OCI-M2 (cell line): Measurements from ENCODE around the gene P4HA3.

Source experiments
- DNase-seq: peaks from one replicate; lab custom pipeline; 2025; ENCODE audit not compliant: unreplicated experiment; lab: John Stamatoyannopoulos, UW

P4HA3 gene

DNA sequence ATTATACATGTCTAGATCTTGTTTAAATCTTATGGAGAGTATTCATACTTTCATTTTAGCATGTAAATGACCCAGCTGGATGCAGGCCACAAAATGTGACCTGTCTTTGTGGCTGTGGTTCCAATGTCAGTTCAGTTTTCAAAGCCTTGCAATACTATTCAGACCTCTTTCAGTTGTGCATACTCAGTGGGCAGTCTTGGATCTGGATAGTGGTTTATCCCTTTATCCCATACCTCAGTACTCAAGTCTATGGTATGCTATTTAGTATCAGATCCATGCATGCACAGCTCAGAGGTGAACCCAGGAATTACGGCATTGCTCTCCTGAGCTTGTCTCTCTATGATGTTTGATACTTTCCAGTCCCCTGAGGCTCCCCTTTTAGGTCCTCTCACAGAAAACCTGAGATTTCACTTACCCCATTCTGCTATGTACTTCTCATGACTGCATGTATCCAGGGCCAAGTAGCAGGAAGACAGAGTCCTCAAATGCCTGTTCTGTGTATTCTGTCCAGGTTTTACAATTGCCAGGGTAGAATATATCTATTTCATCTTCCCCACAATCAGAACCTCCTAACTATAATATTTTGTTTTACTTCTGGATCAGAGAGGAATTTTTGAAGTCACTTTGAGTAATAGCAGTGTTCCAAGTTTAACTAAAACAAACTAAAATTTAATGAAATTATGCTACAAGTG, 6.9 kb upstream of the P4HA3 start:
- no peak for DNase-seq

DNA sequence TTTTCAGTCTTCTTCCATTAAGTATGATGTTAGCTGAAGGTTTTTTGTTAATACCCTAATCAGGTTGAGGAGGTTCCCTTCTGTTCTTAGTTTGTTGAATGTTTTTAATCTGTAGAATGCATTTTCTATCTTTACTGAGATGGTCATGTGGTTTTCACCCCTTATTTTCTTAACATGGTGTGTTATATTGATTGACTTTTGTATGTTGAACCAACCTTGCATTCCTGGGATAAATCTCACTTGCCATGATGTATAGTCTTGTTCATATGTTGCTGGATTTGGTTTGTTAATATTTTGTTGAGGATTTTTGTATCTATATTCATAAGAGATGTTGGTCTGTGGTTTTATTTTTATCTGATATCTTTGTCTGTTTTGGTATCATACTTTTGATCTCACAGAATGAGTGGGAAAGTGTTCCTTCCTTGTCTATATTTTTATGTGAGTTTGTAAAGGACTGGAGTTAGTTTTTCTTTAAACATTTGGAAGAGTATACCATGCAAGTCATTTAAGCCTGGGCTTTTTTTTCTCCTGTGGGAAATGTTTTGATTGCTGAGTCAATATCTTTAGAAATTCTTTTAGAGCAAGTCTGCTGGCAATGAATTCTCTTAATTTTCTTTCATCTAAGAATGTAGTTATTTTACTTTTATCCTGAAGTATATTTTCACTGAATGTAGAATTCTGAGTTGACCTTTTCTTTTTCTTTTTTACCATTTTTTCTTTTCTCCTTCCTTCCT, 5.5 kb upstream of the P4HA3 start:
- no peak for DNase-seq

DNA sequence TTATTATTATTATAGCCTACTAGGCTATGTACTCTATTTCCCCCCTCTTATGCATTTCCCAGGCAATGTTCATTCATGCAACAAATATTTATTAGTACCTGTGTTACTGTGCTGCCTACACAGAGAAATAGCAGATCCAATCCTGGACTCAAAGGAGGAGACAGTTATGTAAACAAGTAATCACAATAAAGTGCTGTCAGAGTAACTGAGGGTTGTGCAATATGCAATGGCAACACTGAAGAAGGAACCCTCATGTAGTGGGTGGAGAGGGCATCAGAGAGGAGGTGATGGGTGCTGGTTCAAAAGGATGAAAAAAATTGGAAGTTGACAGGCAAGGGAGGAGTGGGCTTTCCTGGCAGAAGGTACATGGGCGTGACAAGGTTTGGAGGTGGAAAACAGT, 886 bp upstream of the P4HA3 start:
- no peak for DNase-seq

DNA sequence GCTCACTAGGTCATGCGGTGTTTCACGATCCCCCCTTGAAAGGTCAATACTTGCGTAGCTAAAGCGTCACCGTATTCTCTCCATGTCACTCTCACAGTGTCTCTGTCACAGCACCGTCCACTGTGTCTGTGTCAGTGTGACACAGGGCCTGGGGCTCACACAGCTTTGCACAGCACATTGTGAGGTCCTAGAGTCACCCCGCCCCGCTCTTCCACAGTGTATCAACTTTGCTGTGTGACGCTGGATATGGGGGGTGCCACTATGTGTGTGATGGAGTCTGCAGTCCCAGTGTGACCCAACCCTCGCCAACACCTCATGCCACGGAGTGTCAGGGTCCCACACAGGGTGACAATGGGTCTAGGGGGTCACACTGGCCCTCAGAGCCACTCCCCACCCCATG, 583 bp downstream of the P4HA3 start:
- DNase-seq, result no peak

DNA sequence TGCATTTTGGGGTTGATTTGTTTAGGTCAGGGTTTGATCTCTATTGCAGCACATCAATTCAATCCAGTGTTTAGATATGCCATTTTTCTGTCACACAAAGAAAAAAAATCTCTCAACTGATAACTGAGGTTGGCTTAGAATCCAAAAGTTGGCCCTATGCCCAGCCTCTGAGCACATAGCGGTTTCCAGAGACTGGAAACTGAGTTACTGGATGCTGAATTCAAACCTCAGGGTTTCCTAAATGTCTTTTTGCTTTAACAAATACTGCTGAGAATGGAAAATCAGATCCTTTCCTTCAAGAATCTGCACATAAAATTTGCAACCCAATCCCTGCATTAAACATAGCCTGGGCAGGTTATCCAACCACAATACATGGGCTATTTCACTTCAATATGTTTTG, 4.0 kb downstream of the P4HA3 start:
- DNase-seq, result no peak

DNA sequence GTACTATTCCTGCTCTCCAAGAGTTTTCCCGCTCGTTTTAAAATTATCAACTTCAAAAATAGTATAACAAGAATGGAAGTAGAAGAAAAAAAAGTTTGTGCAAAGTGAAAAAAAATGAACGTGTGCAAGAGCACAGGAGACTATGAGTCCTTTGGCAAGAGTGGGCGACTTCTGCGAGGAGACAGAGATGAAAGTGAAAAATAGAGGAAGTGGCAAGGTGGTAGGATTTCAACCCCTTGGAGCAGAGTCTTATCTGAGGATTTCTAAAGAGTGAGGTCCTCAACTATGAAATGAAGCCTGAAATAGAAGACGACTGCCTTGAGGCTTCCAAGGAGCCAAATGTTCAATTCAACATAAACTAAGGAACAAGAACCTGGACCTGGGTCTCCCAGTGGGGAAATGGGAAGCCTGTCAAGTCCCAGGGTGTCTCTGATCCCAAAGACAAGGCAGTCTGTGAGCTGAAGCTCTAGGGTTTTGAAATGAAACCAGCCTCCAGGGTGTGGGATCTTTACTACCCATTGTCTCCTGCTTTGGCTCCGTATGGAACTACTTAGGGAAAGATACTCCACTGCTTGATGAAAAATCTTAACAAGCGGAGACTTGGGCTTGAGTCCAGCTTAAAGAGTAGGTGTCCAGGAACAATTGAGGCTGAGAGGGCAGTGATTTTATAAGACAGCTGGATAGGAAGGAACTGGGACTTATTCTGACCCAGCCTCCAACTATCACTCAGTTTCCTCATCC, 4.8 kb downstream of the P4HA3 start:
- DNase-seq, result no peak

DNA sequence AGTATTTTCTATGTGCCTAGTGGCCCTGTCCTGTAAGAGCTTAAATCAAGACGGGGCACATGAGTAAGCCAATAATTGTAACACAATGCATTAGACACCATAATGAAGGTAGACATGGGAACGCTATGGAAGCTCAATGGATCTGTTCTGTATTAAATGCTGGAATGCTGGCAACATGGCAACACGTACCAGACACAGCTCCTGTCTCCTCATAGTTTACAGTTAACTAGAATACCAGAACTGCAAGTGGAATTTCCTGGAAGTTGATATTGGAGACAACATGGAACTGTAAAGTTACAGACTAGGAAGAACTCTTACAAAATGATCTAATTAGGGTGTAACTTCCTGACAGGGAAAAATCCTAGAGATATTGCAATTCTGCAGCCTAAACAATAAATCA, 12.4 kb downstream of the P4HA3 start:
- DNase-seq, result no peak

DNA sequence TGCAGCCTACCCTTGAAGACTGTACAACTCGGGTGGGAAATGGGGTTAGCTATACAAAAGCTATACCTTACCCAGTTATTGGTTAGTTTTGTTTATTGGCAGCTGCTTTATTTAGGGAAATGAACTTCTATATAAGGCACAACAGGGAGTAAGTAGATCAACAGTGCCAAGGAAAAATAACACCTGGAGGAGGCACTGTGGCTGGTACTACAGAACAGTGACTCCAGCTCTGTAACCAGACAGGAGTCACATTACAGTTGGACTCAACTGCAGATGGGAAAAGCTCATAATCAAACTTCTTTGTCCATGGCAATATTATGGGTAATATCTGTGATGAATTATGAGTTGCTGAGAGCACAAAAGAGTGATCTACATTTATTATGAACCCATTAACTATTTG, 14.0 kb downstream of the P4HA3 start:
- DNase-seq, result no peak

DNA sequence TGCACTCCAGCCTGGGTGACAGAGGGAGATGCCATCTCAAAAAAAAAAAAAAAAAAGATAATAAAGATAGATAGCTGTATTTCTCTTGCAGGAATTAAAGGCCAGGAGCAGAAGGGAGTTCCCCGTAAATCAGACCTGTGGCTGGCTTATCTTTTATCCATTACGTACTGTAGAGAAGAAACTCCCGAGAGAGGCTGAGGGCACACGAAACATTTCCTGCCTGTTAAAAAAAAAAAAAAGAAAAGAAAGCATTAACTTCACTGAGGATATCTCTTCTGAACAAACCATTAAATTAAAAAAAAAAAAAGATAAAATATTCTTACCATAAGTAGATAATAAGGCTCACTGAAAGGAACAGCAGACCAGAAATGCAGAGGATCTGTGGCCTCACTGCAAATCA, 22.5 kb downstream of the P4HA3 start:
- no peak for DNase-seq

DNA sequence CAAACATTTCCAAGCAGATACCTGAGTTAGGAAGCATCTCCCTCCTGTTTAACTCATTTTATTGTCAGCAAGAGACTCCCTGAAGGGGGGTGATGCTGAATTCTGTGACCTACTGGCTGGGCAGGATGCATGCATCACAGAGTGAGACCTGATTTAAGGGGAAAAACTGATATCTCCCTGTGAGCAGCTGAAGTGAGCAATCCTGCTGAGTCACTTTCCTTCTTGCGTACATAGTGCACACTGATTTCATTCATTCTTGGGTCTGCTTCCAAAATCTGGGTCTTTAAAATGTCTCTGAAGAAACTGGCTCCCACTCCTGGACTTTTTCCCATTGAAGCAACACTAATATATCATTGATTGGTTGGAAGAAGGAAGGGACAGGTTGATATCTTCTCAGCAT, 23.3 kb downstream of the P4HA3 start:
- DNase-seq, result no peak

DNA sequence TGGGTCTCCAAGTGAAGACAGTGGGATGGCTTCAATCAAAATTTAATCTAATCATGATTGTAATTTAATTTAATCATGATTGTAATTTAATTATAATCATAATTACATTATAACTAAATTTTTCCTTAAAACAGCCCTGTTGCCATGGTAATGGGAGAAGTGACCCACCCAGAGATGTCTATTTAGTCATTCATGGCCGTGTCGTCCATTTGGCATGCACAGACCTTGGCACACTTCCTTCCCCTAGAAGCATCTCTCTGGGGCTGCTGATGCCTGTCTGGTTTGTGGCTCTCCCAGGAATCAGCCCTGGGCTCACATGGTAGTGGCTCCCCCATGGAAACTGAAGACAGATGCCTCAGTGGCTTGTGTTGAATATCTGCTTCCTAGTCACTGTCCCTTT, 27.0 kb downstream of the P4HA3 start:
- DNase-seq, result no peak

DNA sequence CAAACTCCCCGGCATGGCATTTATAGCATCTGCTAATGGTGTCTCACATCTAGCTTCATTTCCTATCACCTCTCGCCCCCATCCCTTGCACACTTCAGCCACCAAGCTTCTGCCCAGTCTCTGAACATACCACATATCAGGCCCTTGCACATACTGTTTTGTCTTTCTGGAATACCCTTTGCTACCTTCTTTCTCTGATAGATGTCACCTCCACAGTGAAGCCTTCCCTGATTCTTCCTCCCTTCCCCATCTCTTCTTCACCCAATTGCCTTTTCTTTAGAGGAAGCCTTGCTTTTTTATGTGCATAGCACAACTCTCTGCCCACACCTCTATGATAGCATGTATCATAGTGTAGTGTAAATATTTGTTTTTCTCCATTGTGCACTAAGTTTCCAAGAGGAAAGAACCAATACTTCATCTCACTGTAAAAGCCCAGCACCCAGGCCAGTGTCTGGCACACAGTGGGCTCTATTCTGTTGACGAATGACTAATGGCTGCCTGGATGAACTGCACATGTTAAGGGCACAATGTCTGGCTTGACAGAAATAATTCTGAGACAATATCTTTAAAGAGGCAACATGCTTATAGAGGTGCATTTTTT, 27.8 kb downstream of the P4HA3 start:
- DNase-seq, result no peak

DNA sequence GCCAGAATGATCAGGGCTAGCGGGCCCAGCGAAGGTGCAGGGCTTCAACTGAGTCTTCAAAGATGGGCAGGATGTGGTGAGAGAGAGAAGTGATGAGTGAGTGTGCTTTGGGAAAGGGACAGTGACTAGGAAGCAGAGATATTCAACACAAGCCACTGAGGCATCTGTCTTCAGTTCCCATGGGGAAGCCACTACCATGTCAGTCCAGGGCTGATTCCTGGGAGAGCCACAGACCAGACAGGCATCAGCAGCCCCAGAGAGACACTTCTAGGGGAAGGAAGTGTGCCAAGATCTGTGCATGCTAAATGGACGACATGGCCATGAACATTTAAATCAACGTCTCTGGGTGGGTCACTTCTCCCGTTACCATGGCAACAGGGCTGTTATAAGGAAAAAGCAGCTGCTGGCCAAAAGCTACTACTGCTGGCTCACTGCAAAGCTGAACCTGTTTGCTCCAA, 28.5 kb downstream of the P4HA3 start:
- no peak for DNase-seq

DNA sequence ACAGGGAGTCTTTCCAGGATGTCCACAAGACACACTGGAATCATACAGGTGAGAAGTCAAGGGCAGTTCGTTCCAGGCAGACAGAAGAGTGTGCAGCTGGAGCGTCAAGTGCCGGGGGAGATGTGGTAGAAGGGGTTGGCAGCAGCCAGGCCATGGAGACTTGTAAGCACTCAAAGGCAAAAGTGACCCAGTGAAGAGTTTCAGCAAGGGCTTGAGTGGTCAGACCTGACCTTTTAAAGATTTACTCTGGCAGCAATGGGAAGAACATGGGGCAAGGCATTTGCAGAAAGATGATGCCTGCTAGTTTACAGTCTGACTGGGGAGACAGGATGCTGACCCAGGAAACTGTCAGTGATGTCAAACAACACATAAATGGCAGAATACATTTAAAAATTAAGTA, 29.0 kb downstream of the P4HA3 start:
- no peak for DNase-seq

DNA sequence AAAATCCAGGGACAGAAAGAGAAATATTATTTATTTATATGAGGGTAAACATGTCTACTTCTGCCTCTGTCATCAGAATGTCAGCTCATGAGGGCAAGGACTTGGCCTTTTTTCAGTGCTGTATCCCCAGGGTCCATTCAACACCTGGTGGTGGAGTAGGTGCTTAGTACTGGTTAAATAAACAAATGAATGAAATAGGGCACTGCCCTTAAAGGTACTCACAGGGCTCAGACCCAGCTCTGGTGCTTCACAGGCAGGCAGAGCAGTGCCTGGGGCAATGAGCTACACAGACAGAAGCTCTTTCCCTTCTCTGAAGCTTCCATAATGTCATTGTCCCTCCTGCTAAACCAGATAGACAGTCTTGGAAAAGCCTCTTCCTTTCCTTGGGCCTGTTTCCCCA, 30.9 kb downstream of the P4HA3 start:
- no peak for DNase-seq

DNA sequence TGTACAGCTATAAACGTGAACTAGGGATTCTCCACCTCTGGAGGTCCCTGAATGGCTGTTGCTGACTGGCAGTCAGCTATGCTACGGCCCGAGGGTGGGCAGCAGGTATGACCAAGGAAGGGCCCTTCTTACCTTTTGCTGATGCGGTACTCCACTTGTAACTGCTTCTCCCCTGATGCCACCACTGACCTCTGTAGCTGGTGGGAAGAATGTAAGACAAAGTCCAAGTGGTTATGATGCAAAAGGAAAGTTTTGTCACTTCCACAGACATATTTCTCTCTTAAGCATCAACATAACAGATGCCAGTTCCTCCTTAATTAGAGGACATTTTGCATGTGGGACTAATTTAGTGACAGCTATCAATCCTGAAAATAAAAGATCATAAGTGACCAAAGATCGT, 32.2 kb downstream of the P4HA3 start:
- no peak for DNase-seq

DNA sequence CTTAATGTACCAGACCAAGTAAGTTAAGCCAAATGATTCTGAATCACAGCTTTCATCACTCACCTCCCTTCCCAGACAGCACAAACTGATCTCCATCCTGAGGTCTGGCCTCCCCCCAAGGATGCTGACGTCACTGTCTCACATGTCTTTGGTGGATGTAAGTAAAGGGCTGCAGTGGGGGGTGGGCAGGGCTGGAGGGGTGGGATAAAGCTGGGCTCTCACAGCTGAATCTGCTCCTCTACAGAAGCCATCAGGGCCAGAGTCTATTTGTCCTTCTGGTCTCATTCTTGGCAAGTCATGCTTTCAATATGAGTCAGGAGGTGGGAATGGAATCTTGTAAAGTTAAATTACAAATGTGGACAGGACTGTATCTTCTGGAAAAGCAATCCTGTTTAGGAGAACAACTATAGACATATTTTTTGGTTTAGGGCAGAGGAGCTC, 32.7 kb downstream of the P4HA3 start:
- no peak for DNase-seq

DNA sequence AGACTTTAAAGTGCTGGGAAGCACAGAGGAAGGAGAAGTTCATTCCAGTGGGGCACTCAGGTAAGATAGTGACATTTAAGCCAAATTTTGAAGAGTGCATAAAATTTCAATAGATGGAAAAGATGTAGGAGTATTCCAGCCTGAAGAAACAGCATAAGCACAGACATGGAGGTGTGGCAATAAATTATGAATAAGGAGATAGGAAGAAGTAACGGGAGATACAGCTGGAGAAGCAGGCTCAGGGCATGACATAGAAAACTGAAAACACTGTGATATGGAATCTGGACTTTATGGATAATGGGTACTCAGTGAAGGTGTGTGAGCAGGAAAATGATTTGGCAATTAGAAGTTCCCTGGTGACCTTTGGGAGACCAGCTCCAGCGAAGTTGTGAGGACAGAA, 33.3 kb downstream of the P4HA3 start:
- no peak for DNase-seq

DNA sequence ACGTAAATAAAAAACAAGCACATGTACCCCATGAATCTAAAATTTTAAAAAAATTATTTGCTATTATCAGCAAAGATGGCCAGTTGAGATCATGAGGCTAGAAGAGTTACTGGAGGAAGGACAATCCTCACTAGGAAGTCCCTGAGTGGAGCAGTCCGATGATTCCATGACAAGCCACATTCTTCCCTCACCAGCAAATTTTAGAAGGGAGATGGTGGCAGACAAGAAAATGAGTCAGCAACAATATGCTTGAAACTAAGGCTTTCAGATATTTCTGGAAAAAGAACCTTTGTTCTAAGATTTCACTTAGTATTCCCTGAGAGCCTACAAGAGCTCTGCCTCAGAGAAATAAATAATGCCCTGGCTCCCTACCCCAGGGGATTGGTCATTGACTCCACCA, 34.9 kb downstream of the P4HA3 start:
- no peak for DNase-seq

DNA sequence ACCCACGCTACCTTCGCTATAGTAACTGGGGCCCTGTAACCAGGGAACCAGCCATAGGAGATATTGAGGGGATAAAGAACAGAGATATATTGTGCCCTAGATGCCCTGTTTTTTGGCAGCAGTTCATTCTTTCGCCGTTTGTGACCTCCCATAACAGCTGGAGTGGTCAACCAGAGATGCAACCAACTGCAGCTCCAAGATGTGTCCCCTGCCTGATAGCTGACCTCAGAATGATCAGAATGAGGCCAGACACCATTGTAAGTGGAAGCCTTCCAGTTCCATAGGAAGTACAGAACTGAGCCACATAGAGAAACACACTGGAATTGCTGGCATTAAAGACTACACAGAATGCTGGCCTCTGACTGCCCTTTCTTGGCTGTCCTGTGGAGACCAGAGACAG, 39.2 kb downstream of the P4HA3 start:
- no peak for DNase-seq

DNA sequence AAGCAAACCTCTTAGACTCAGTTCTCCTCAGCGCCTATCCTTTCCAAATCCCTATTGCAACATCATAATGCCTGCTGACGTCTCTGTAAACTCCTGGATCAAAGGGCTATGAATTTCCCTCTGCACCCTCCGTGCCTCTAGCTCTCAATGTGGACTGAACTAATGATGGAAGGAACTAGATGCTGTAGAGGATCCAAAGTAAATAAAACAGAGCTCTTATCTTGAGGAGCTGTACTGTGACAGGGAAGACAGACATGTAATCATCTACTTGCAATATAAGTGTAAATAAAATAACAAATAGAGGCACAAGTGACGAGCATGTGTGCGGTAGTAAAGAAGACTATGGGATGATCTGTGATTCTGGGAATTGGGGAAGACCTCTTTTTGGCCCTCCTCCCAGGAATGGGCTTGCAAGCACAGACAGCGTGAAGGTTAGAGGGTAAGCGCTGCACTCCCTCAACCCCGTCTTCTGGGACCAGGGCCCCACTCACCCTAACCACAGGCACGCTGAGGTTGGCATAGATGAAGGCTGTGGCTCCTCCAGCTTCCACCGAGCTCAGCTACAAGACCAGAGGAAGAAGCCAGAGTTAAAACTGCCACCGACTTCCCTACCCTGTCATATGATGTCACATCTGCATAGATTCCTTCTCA, 42.2 kb downstream of the P4HA3 start:
- DNase-seq, result no peak
